ENCODE data around the gene TUBG2. TPM values are rescaled to one million over a fixed set of nuclear protein-coding genes. Genes with fewer than 3 reads are reported as not detected.

Gene TUBG2
- total and polyA plus RNA-seq, 2 of the 8 experiments (the other 6 are each of a cell fraction or from before 2014, with no cell fraction given) = 14.8 to 16.6 TPM

- no peak for TF ChIP-seq CHD7 (IDR thresholded peaks at IDR 0.05; ENCODE audit: insufficient replicate concordance, low read length)
- no peak for TF ChIP-seq NRF1 (IDR thresholded peaks at IDR 0.05; ENCODE audit: low read depth, low read length)
- TF ChIP-seq SRF (IDR thresholded peaks at IDR 0.05; ENCODE audit: low read depth, low read length) = no peak
Observed at GRCh38 chr17:42685831-42686230, 26.7 kb downstream of the TUBG2 start (continued).
